ENCODE measurements around the gene ERGIC3.

- TF ChIP-seq CTCF (IDR thresholded peaks at IDR 0.05): no peak
- TF ChIP-seq POLR2A (IDR thresholded peaks at IDR 0.05): no peak
Observed at GRCh38 chr20:35506872-35507638, 34.8 kb upstream of the ERGIC3 start.

Data from esophagus squamous epithelium (tissue), 4 donors.